Esophagus squamous epithelium (tissue), 5 donors: Measurements from ENCODE around the gene C6. TPM values are rescaled to one million over a fixed set of nuclear protein-coding genes. Genes with fewer than 3 reads are reported as not detected.

Experiments used
- DNase-seq: peaks from one replicate; lab custom pipeline; 2025; lab: John Stamatoyannopoulos, UW
- H3K27ac ChIP-seq, 4 donors: fragments of 200-600 bp; sonication (generic); one replicate each; pipeline ENCODE4 v1.5.1; 2016 to 2019; ENCODE audit warnings: mild to moderate bottlenecking in 1 of 4
- H3K27me3 ChIP-seq, 4 donors: fragments of 200-600 bp; sonication (generic); 1 replicate in 3 of 4; 2 replicates in 1 of 4; pipeline versions ENCODE4 v1.5.1 to v1.6.0; 2017 to 2021; ENCODE audit warnings: antibody characterized with exemption in 1 of 4
- H3K36me3 ChIP-seq, 3 donors: fragments of 200-600 bp; sonication (generic); one replicate each; pipeline ENCODE4 v1.5.1; 2016 to 2019
- H3K4me1 ChIP-seq, 3 donors: fragments of 200-600 bp; sonication (generic); one replicate each; pipeline ENCODE4 v1.5.1; 2017 to 2019
- H3K4me3 ChIP-seq, 4 donors: fragments of 200-600 bp; sonication (generic); 1 replicate in 3 of 4; 2 replicates in 1 of 4; pipeline ENCODE4 v1.5.1; 2016 to 2019; ENCODE audit warnings: mild to moderate bottlenecking in 2 of 4, moderate library complexity in 1 of 4
- H3K9me3 ChIP-seq, 3 donors: fragments of 200-600 bp; sonication (generic); one replicate each; pipeline ENCODE4 v1.5.1; 2016 to 2019
- POLR2A ChIP-seq, 4 donors: fragments of 450-650 bp; IDR thresholded peaks; one replicate each; pipeline ENCODE4 v1.6.1; 2017; ENCODE audit warnings: antibody characterized with exemption in 4 of 4, mild to moderate bottlenecking in 4 of 4, moderate library complexity in 3 of 4
- WGBS, 2 donors: methylation state at CpG; one replicate each; pipeline ENCODE4 v1.1.5; 2018; 5-methylcytosine and 5-hydroxymethylcytosine counted together
- intact Hi-C: fragments of 100-400 bp; cut with DNase I; formaldehyde crosslinking; loops from one replicate; pipeline ENCODE4 v1.15.0; 2022
- total RNA-seq, 4 donors: library from RNA; depleted of rRNA; stranded (reverse); fragments of >200 nt; gene quantifications; one replicate each; pipeline ENCODE4 v1.1.0, GENCODE V29; 2016
- TF ChIP-seq, protein P1 (sequence below), 6 experiments: fragments of 450-650 bp in 4 of 6; fragments of 200-600 bp in 2 of 6; sonication (generic) in 2 of 6; IDR thresholded peaks; one replicate each; pipeline ENCODE4 v1.5.1; 2016 to 2019; ENCODE audit warnings: antibody characterized with exemption in 6 of 6, mild to moderate bottlenecking in 4 of 6, moderate library complexity in 4 of 6
- donor health status: DM: yes; HTN: yes; CAD: no.

Gene C6
- total RNA-seq, 4 donors from 2014 or later, result 0.57 to 0.67 TPM; not detected in 2

DNA sequence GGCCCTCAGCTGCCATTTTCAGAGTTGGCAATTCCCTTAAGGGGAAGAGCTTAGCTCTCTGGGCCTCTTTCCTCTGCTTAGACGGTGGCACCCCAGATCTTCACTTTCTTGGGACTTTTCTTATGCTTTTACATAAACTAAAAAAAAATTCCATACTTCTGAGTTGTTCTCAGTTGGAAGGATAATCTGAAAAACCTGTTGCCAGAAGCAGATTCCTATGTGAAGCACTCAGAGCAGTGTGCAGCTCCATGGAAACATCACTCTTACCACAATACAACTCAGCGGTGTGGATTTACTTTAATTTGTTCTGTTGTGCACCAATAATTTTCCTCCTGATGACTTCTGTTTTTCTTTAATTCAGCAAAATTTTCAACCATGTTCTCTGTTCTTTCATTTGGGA is 98.1 kb downstream of the C6 start:
- no peaks in the 10 kb centered on the region for H3K27me3 ChIP-seq
- no peak overlapping the region for H3K4me3 ChIP-seq
- H3K36me3 ChIP-seq, result no peaks in the 10 kb centered on the region
- TF ChIP-seq, protein P1, sequence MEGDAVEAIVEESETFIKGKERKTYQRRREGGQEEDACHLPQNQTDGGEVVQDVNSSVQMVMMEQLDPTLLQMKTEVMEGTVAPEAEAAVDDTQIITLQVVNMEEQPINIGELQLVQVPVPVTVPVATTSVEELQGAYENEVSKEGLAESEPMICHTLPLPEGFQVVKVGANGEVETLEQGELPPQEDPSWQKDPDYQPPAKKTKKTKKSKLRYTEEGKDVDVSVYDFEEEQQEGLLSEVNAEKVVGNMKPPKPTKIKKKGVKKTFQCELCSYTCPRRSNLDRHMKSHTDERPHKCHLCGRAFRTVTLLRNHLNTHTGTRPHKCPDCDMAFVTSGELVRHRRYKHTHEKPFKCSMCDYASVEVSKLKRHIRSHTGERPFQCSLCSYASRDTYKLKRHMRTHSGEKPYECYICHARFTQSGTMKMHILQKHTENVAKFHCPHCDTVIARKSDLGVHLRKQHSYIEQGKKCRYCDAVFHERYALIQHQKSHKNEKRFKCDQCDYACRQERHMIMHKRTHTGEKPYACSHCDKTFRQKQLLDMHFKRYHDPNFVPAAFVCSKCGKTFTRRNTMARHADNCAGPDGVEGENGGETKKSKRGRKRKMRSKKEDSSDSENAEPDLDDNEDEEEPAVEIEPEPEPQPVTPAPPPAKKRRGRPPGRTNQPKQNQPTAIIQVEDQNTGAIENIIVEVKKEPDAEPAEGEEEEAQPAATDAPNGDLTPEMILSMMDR (IDR thresholded peaks at IDR 0.05), result no peak
- TF ChIP-seq POLR2A (IDR thresholded peaks at IDR 0.05), result no peak
- H3K4me1 ChIP-seq, result no peaks in the 10 kb centered on the region
- no peak for DNase-seq
- H3K27ac ChIP-seq, result no peak overlapping the region
- intact Hi-C loops, result no loop called here
- H3K9me3 ChIP-seq, result no peaks in the 10 kb centered on the region
- WGBS, 2 donors, result 46 to 59% methylated on average over 2 of the region's 2 CpGs

DNA sequence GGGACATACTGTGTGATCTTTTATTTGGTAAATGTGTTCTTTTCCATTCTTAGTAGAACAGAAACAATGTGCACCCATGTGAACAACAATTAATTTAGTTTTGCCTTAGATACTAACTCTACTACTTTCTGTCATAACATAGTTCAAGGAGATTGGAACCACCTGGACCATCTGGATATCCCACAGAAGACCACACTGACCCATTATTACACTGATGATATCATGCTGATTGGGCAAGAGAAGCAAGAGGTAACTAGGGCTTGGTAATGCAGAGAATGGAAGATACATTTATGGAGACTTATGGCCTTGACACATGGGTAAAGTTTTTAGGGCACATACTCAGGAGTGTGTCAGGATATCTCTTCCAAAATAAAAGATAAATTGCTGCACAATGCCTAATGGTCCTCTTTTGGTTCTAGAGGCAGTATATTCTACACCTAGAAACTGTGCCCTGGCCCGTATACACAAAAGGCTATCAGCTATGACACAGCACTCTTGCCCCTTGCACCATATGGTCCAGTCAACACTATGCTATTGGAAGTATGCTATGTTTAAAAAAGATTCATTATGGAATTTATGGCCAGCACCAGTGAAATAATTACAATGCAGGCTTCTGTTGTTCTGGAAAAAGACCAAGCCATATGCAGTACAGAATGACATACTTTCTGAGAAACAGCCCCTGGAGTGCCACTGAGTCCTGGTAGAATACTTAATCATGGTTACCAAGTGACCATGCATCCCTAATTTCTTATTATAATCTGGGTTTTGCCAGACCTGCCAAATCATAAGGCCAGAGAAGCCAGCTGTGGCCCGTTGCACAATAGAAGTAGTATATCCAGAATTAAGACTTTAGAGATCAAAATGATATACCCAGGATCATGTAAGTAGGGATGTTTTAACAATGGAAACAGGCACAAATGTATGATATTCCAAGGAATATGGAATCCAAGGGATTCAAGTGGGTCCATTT is 100.6 kb downstream of the C6 start:
- H3K27me3 ChIP-seq, result no peaks in the 10 kb centered on the region
- DNase-seq, result no peak
- intact Hi-C loops, result no loop called here
- no peaks in the 10 kb centered on the region for H3K36me3 ChIP-seq
- TF ChIP-seq, protein P1 (IDR thresholded peaks at IDR 0.05), result no peak
- TF ChIP-seq POLR2A (IDR thresholded peaks at IDR 0.05), result no peak
- H3K27ac ChIP-seq, result peak overlapping the region in 2 of 4 donors; percentile 25 to 38
- no peak overlapping the region for H3K4me3 ChIP-seq
- 59 to 77% methylated on average over 2 of the region's 2 CpGs for WGBS, 2 donors
- no peaks in the 10 kb centered on the region for H3K9me3 ChIP-seq
- H3K4me1 ChIP-seq, result no peaks in the 10 kb centered on the region

DNA sequence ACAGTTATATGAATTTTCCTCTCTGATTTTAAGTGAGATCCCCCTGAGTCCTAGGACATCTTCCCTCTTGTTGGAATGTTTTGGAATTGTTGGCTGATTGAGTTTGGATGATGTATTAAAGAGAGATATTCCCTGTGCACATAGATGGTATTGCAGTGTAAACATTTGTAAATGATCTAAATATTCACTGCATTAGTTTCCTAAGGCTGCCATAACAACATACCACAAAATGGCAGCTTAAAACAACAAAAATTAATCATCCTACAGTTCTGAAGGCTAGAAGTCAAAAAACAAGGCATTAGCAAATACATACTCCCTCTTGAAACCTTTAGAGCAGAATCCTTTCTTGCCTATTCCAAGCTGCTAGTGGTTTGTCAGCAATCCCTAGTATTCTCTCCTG is 104.1 kb downstream of the C6 start:
- no peak for TF ChIP-seq POLR2A (IDR thresholded peaks at IDR 0.05)
- TF ChIP-seq, protein P1 (IDR thresholded peaks at IDR 0.05), result no peak
- no peak overlapping the region for H3K4me3 ChIP-seq

DNA sequence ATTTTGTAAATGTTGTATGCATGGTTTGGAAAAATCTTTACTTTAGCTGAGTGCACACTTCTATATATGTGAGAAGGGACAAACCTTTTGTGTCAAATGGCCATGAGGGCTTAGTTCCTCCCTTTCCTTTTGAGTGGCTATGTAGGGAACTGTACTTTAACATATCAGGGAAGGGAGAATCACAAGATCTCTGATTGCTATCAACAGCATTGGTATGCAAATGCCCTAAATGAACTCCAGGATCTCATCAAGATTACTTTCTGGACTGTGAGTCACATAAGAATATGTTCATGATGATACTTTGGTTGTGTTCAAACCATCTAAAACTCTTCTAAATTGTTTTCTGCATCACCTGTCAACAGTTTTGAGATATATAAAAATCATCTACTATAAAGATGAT is 111.0 kb downstream of the C6 start:
- TF ChIP-seq, protein P1 (IDR thresholded peaks at IDR 0.05), result no peak
- DNase-seq, result no peak
- Histone ChIP-seq H3K27me3 (no peaks in the 10 kb centered on the region), H3K4me1 (no peaks in the 10 kb centered on the region), H3K36me3 (no peaks in the 10 kb centered on the region), H3K9me3 (no peaks in the 10 kb centered on the region), H3K27ac (no peak overlapping the region), H3K4me3 (no peak overlapping the region)
- intact Hi-C loops, result no loop called here

More for the DNA sequence above, 104.1 kb downstream of the C6 start:
- no peaks in the 10 kb centered on the region for H3K27me3 ChIP-seq
- no peak for DNase-seq
- no peaks in the 10 kb centered on the region for H3K36me3 ChIP-seq
- no peaks in the 10 kb centered on the region for H3K9me3 ChIP-seq
- no peak overlapping the region for H3K27ac ChIP-seq
- intact Hi-C loops, result no loop called here
- no peaks in the 10 kb centered on the region for H3K4me1 ChIP-seq

DNA sequence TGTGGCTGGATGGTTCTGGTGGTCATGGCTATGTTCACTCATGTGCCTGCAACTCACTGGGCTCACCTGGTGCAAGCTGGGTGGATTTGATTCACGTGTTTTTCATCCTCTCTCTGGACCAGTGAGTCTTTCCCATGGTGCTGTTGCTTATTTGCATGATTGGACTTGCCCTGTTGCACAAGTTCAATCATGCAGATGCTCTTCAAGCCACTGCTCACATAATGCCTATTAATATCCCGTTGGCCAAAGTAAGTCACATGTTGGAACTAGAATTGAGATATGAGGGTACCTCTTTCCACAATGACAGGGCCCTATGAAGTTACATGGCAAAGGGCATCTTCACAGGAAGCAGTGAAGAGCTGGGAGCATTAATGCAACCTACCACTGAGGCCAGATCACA is 115.7 kb downstream of the C6 start:
- Histone ChIP-seq H3K27me3 (no peaks in the 10 kb centered on the region), H3K9me3 (no peaks in the 10 kb centered on the region), H3K4me3 (no peak overlapping the region), H3K36me3 (no peaks in the 10 kb centered on the region), H3K27ac (no peak overlapping the region), H3K4me1 (no peaks in the 10 kb centered on the region)
- DNase-seq, result no peak
- no peak for TF ChIP-seq POLR2A (IDR thresholded peaks at IDR 0.05)
- TF ChIP-seq, protein P1 (IDR thresholded peaks at IDR 0.05), result no peak
- 22 to 25% methylated on average over 2 of the region's 2 CpGs for WGBS, 2 donors
- intact Hi-C loops, result no loop called here
